HCT116 (cell line): ENCODE measurements around the gene NIPA2. TPM values are rescaled to one million over a fixed set of nuclear protein-coding genes. Genes with fewer than 3 reads are reported as not detected.

Source experiments
- ATAC-seq: fragments of 200-7000 bp; cut with Tn5 transposase; 2 replicates; pipeline ENCODE4 v1.9.1; 2020; ENCODE audit warnings: mild to moderate bottlenecking, moderate library complexity
- BruUV-seq: library from RNA; stranded (reverse); fragments of 400-500 nt; replicated peaks from 2 replicates; lab custom pipeline; 2021; lab: Mats Ljungman, UMichigan
- CTCF ChIA-PET: fragments of 300-600 bp; sonication (Branson Sonifier 250); formaldehyde crosslinking; loops from one replicate; lab custom pipeline; 2021; ENCODE audit warnings: antibody characterized with exemption; lab: Charles Lee
- POLR2A ChIA-PET: fragments of 300-600, 350-600 bp; sonication (Branson Sonifier 250); formaldehyde crosslinking; loops from one replicate; lab custom pipeline; 2021; ENCODE audit warnings: antibody characterized with exemption; lab: Charles Lee
- RAD21 ChIA-PET, 2 experiments: fragments of 300-600 bp; sonication (Branson Sonifier 250); formaldehyde crosslinking; loops; one replicate each; lab custom pipeline; 2023; ENCODE audit warnings: low total read pairs in 2 of 2; ENCODE audit not compliant: uncharacterized antibody in 2 of 2, unreplicated experiment in 2 of 2, low non-redundant PET in 1 of 2; lab: Charles Lee
- DNase-seq: peaks from one replicate; pipeline ENCODE4 v3.0.0-alpha.2; 2010; ENCODE audit warnings: low read depth, low spot score
- H2AFZ ChIP-seq: fragments of 200-600 bp; shearing (Covaris generic), sonication (generic); 2 replicates; pipeline ENCODE4 v1.6.1; 2017; ENCODE audit warnings: low read depth, mixed run types, mixed read lengths, antibody characterized with exemption, low read length; ENCODE audit not compliant: poor library complexity, severe bottlenecking
- H3K27ac ChIP-seq: 2 replicates; pipeline ENCODE4 v1.5.1; 2012; ENCODE audit warnings: low read depth, low read length
- H3K27me3 ChIP-seq: fragments of 200-600 bp; sonication (generic); 2 replicates; pipeline ENCODE4 v1.6.1; 2016; ENCODE audit warnings: mixed run types, low read length, mixed read lengths; ENCODE audit not compliant: insufficient read depth
- H3K36me3 ChIP-seq, 2 experiments: fragments of 200-500 bp in 1 of 2; fragments of 200-600 bp in 1 of 2; sonication (Bioruptor generic) in 1 of 2; sonication (generic) in 1 of 2; 2 replicates each; pipeline versions ENCODE4 v1.5.1 to v1.6.1; 2014 to 2016; ENCODE audit warnings: low read length in 2 of 2, inconsistent platforms in 1 of 2, mixed read lengths in 1 of 2, mixed run types in 1 of 2; ENCODE audit not compliant: insufficient read depth in 2 of 2, control insufficient read depth in 1 of 2
- H3K4me1 ChIP-seq, 2 experiments: fragments of 200-600 bp in 1 of 2; sonication (generic) in 1 of 2; 2 replicates each; pipeline versions ENCODE4 v1.5.1 to v1.6.1; 2012 to 2017; ENCODE audit warnings: low read length in 2 of 2, inconsistent platforms in 1 of 2, mild to moderate bottlenecking in 1 of 2, mixed read lengths in 1 of 2, mixed run types in 1 of 2, moderate library complexity in 1 of 2; ENCODE audit not compliant: insufficient read depth in 2 of 2, control insufficient read depth in 1 of 2
- H3K4me2 ChIP-seq: fragments of 200-600 bp; sonication (generic); 2 replicates; pipeline ENCODE4 v1.6.1; 2017; ENCODE audit warnings: mixed run types, low read length, mixed read lengths
- H3K4me3 ChIP-seq, 2 experiments: fragments of 200-600 bp in 1 of 2; sonication (generic) in 1 of 2; replicated peaks in 1 of 2; 2 replicates each; pipeline ENCODE4 v1.5.1; 2011 to 2016; ENCODE audit warnings: low read length in 2 of 2, control low read depth in 1 of 2, low read depth in 1 of 2, mild to moderate bottlenecking in 1 of 2, mixed read lengths in 1 of 2, mixed run types in 1 of 2
- H3K79me2 ChIP-seq: fragments of 200-600 bp; sonication (generic); 2 replicates; pipeline ENCODE4 v1.6.1; 2017; ENCODE audit warnings: mild to moderate bottlenecking, mixed run types, low read length, moderate library complexity, mixed read lengths; ENCODE audit not compliant: insufficient read depth
- H3K9ac ChIP-seq: fragments of 200-600 bp; sonication (generic); 2 replicates; pipeline ENCODE4 v1.6.1; 2016; ENCODE audit warnings: low read length, mixed read lengths
- H3K9me2 ChIP-seq: fragments of 200-600 bp; sonication (generic), shearing (Covaris generic); 2 replicates; pipeline ENCODE4 v1.6.1; 2017; ENCODE audit warnings: mixed run types, mild to moderate bottlenecking, moderate library complexity; ENCODE audit not compliant: insufficient read depth
- H3K9me3 ChIP-seq, 2 experiments: fragments of 200-500 bp in 1 of 2; fragments of 200-600 bp in 1 of 2; sonication (Bioruptor generic) in 1 of 2; sonication (generic) in 1 of 2; 2 replicates each; pipeline ENCODE4 v1.6.1; 2014 to 2017; ENCODE audit warnings: low read length in 2 of 2, mixed read lengths in 2 of 2, inconsistent platforms in 1 of 2, low read depth in 1 of 2, mild to moderate bottlenecking in 1 of 2, mixed run types in 1 of 2, moderate library complexity in 1 of 2; ENCODE audit not compliant: control insufficient read depth in 1 of 2, insufficient read depth in 1 of 2
- H4K20me1 ChIP-seq: fragments of 200-600 bp; sonication (generic), shearing (Covaris generic); 2 replicates; pipeline ENCODE4 v1.6.1; 2017; ENCODE audit warnings: mixed run types, mild to moderate bottlenecking, moderate library complexity; ENCODE audit not compliant: insufficient read depth
- JUND ChIP-seq: IDR thresholded peaks from 2 replicates; pipeline ENCODE4 v1.6.1; 2012
- REST ChIP-seq: IDR thresholded peaks from 2 replicates; pipeline ENCODE4 v1.6.1; 2012; ENCODE audit warnings: low read depth
- TCF7L2 ChIP-seq: IDR thresholded peaks from 2 replicates; pipeline ENCODE4 v1.7.0; 2011; ENCODE audit warnings: borderline replicate concordance, inconsistent platforms; ENCODE audit not compliant: insufficient read depth, insufficient read length; ENCODE audit errors: extremely low read depth
- ZBTB33 ChIP-seq: IDR thresholded peaks from 2 replicates; pipeline ENCODE4 v1.6.1; 2011; ENCODE audit warnings: mild to moderate bottlenecking, low read length, moderate library complexity; ENCODE audit not compliant: insufficient replicate concordance; ENCODE audit errors: extremely low read depth
- ZNF274 ChIP-seq: fragments of 200-500 bp; sonication (Bioruptor generic); IDR thresholded peaks from 2 replicates; pipeline ENCODE4 v1.6.1; 2014; ENCODE audit warnings: mild to moderate bottlenecking, low read depth, low read length, inconsistent platforms
- intact Hi-C: fragments of 100-400 bp; cut with micrococcal nuclease; formaldehyde crosslinking; loops from 2 replicates; pipeline ENCODE4 v1.10.0; 2022
- total RNA-seq: library from RNA; stranded (reverse); gene quantifications from one replicate; pipeline ENCODE4 v1.2.1, GENCODE V29; 2021; ENCODE audit not compliant: unreplicated experiment

NIPA2 gene
- total RNA-seq, 1 experiment from 2014 or later, result 54.4 TPM

- Histone ChIP-seq H3K4me2 (no peak overlapping the region), H3K9me2 (no peaks in the 10 kb centered on the region), H3K4me3 (no peak overlapping the region), H2AFZ (no peak overlapping the region), H3K9ac (no peak overlapping the region), H4K20me1 (no peaks in the 10 kb centered on the region), H3K9me3 (no peaks in the 10 kb centered on the region), H3K27me3 (no peaks in the 10 kb centered on the region), H3K4me1 (no peaks in the 10 kb centered on the region), H3K79me2 (peaks cover 16% of the 10 kb centered on the region; the same call in 1 of the 2 replicates), H3K36me3 (peaks cover 4% of the 10 kb centered on the region in 2 experiments; a peak in 1 of 4 replicates), H3K27ac (no peak overlapping the region)
- no peak for TF ChIP-seq REST
- DNase-seq, result no peak
- ChIA-PET POLR2A (no interaction called here), RAD21 (interaction anchor here in 1 of 2 experiments (0.6 kb wide), 1 partner anchor 16 kb away, joined by 4 read pairs; no protein-coding TSS in a partner anchor), CTCF (no interaction called here)
- BruUV-seq, result no TSS peak
- no peak for ATAC-seq
- intact Hi-C loops, result no loop called here
Observed at GRCh38 chr15:22815766-22816165, 22.7 kb upstream of the NIPA2 start.

GRCh38 chr15:22819651-22820050 lies 18.8 kb upstream of the NIPA2 start:
- Histone ChIP-seq H3K9me2 (no peaks in the 10 kb centered on the region), H3K9me3 (no peaks in the 10 kb centered on the region), H3K4me1 (no peaks in the 10 kb centered on the region), H3K36me3 (peaks cover 12 to 16% of the 10 kb centered on the region in 2 experiments), H3K9ac (no peak overlapping the region), H4K20me1 (no peaks in the 10 kb centered on the region), H3K27me3 (no peaks in the 10 kb centered on the region), H3K4me2 (no peak overlapping the region), H3K79me2 (no peaks in the 10 kb centered on the region), H3K27ac (no peak overlapping the region), H2AFZ (no peak overlapping the region), H3K4me3 (no peak overlapping the region)
- ChIA-PET CTCF (no interaction called here), POLR2A (no interaction called here), RAD21 (no interaction called here)
- ATAC-seq, result no peak
- intact Hi-C loops, result no loop called here
- BruUV-seq, result no TSS peak
- no peak for DNase-seq
- TF ChIP-seq TCF7L2 (no peak), REST (no peak), ZNF274 (no peak), ZBTB33 (no peak), JUND (no peak)
